Glomerular visceral epithelial cell (primary cell): Measurements from ENCODE around the gene RAB17.
"Not testable (repeated sequence)": the region's sequence is repeated elsewhere in the genome, so short reads cannot be mapped to it uniquely, and the experiment has no call there.

Source experiments
- DNase-seq: peaks from one replicate; pipeline ENCODE4 v3.0.0-alpha.2; 2016; ENCODE audit errors: extremely low spot score

The RAB17 gene

GRCh38 chr2:237624565-237624964 is 34.0 kb upstream of the RAB17 start:
- no peak for DNase-seq

GRCh38 chr2:237623428-237624403 is 33.2 kb upstream of the RAB17 start:
- no peak for DNase-seq

- no peak for DNase-seq
Measured at GRCh38 chr2:237618449-237618848, 27.9 kb upstream of the RAB17 start.

- DNase-seq = no peak
Measured at GRCh38 chr2:237617587-237617982, 27.1 kb upstream of the RAB17 start.

- DNase-seq = no peak
Measured at GRCh38 chr2:237616734-237617586, 26.4 kb upstream of the RAB17 start.

- no peak for DNase-seq
Measured at GRCh38 chr2:237616373-237616733, 25.8 kb upstream of the RAB17 start.

- no peak for DNase-seq
Measured at GRCh38 chr2:237615631-237616249, 25.2 kb upstream of the RAB17 start.

GRCh38 chr2:237614151-237614720 is 23.7 kb upstream of the RAB17 start:
- DNase-seq = peak; percentile 81

- DNase-seq = no peak
Measured at GRCh38 chr2:237613679-237614078, 23.1 kb upstream of the RAB17 start.

- DNase-seq = no peak
Measured at GRCh38 chr2:237612527-237613357, 22.2 kb upstream of the RAB17 start.

GRCh38 chr2:237606522-237606921 is 16.0 kb upstream of the RAB17 start:
- DNase-seq = not testable (repeated sequence)

GRCh38 chr2:237604960-237605359 is 14.4 kb upstream of the RAB17 start:
- peak; percentile 45 for DNase-seq

- no peak for DNase-seq
Measured at GRCh38 chr2:237604391-237604790, 13.9 kb upstream of the RAB17 start.

GRCh38 chr2:237603718-237604362 is 13.3 kb upstream of the RAB17 start:
- peak; percentile 48 for DNase-seq

- DNase-seq = no peak
Measured at GRCh38 chr2:237603049-237603717, 12.6 kb upstream of the RAB17 start.

GRCh38 chr2:237602409-237602808 is 11.9 kb upstream of the RAB17 start:
- no peak for DNase-seq

GRCh38 chr2:237601453-237602116 is 11.1 kb upstream of the RAB17 start:
- no peak for DNase-seq

GRCh38 chr2:237600205-237600846 is 9.8 kb upstream of the RAB17 start:
- no peak for DNase-seq
